HepG2 (cell line): ENCODE data around the gene N4BP2L1. TPM values are rescaled to one million over a fixed set of nuclear protein-coding genes. Genes with fewer than 3 reads are reported as not detected.

Source experiments
- BRF2 ChIP-seq: sonication (generic); formaldehyde crosslinking; IDR thresholded peaks from 2 replicates; pipeline ENCODE4 v1.8.1; 2022; ENCODE audit warnings: mild to moderate bottlenecking, missing genetic modification reagents
- CCDC6 ChIP-seq: sonication (generic); formaldehyde crosslinking; IDR thresholded peaks from 2 replicates; pipeline ENCODE4 v1.8.1; 2022; ENCODE audit warnings: mild to moderate bottlenecking, missing genetic modification reagents, moderate library complexity
- CREB1 ChIP-seq, 2 experiments: fragments of 450-650 bp in 1 of 2; IDR thresholded peaks; 2 replicates each; pipeline ENCODE4 v1.6.1; 2016 to 2017; ENCODE audit warnings: control low read depth in 1 of 2, mild to moderate bottlenecking in 1 of 2, missing compliant biosample characterization in 1 of 2, missing genetic modification characterization in 1 of 2
- FOXJ3 ChIP-seq: sonication (generic); formaldehyde crosslinking; IDR thresholded peaks from 2 replicates; pipeline ENCODE4 v1.4.0; 2020; ENCODE audit warnings: missing genetic modification reagents, mild to moderate bottlenecking, borderline replicate concordance
- FOXO1 ChIP-seq: sonication (generic); formaldehyde crosslinking; IDR thresholded peaks from 2 replicates; pipeline ENCODE4 v1.4.0; 2020; ENCODE audit warnings: missing genetic modification reagents
- JUN ChIP-seq: sonication (generic); formaldehyde crosslinking; IDR thresholded peaks from 2 replicates; pipeline ENCODE4 v1.4.0; 2020; ENCODE audit warnings: mild to moderate bottlenecking, missing genetic modification reagents
- MIER3 ChIP-seq: IDR thresholded peaks from 2 replicates; pipeline ENCODE4 v1.6.1; 2016; ENCODE audit warnings: missing compliant biosample characterization, borderline replicate concordance
- NFIB ChIP-seq: sonication (generic); formaldehyde crosslinking; IDR thresholded peaks from 2 replicates; pipeline ENCODE4 v1.9.0; 2021; ENCODE audit warnings: missing genetic modification reagents, mild to moderate bottlenecking, borderline replicate concordance
- NR2F2 ChIP-seq: IDR thresholded peaks from 2 replicates; pipeline ENCODE4 v1.6.1; 2012; ENCODE audit warnings: low read depth, inconsistent platforms, borderline replicate concordance
- SAFB2 ChIP-seq: sonication (generic); formaldehyde crosslinking; IDR thresholded peaks from 2 replicates; pipeline ENCODE4 v1.5.1; 2020; ENCODE audit warnings: missing genetic modification reagents, low read depth, mild to moderate bottlenecking, borderline replicate concordance
- SIX4 ChIP-seq: sonication (generic); formaldehyde crosslinking; IDR thresholded peaks from 2 replicates; pipeline ENCODE4 v1.4.0; 2020; ENCODE audit warnings: missing genetic modification reagents
- SMYD3 ChIP-seq: sonication (generic); formaldehyde crosslinking; IDR thresholded peaks from 2 replicates; pipeline ENCODE4 v1.8.1; 2023; ENCODE audit warnings: mild to moderate bottlenecking, missing genetic modification reagents
- SUZ12 ChIP-seq: fragments of 150-350 bp; IDR thresholded peaks from 2 replicates; pipeline ENCODE4 v1.6.1; 2014; ENCODE audit warnings: low read depth, low read length
- TBX3 ChIP-seq: fragments of 450-650 bp; IDR thresholded peaks from 2 replicates; pipeline ENCODE4 v1.6.1; 2017; ENCODE audit warnings: antibody characterized with exemption, mild to moderate bottlenecking, inconsistent platforms, borderline replicate concordance
- ZNF256 ChIP-seq: sonication (generic); formaldehyde crosslinking; conservative IDR thresholded peaks from 2 replicates; pipeline ENCODE4 v1.4.0; 2020; ENCODE audit warnings: missing genetic modification reagents
- ZNF337 ChIP-seq: sonication (generic); formaldehyde crosslinking; IDR thresholded peaks from 2 replicates; pipeline ENCODE4 v1.5.1; 2020; ENCODE audit warnings: missing genetic modification reagents, low read depth, mild to moderate bottlenecking, borderline replicate concordance
- ZNF570 ChIP-seq: sonication (generic); formaldehyde crosslinking; IDR thresholded peaks from 2 replicates; pipeline ENCODE4 v1.4.0; 2020; ENCODE audit warnings: mild to moderate bottlenecking, missing genetic modification reagents, borderline replicate concordance
- ZNF577 ChIP-seq: sonication (generic); formaldehyde crosslinking; IDR thresholded peaks from 2 replicates; pipeline ENCODE4 v1.4.0; 2020; ENCODE audit warnings: mild to moderate bottlenecking, low read depth, missing genetic modification reagents, borderline replicate concordance
- ZNF580 ChIP-seq: IDR thresholded peaks from 2 replicates; pipeline ENCODE4 v1.6.1; 2016; ENCODE audit warnings: low read depth, borderline replicate concordance
- ZNF609 ChIP-seq: sonication (generic); formaldehyde crosslinking; IDR thresholded peaks from 2 replicates; pipeline ENCODE4 v1.4.0; 2020; ENCODE audit warnings: mild to moderate bottlenecking, missing genetic modification reagents, borderline replicate concordance
- ZNF720 ChIP-seq: sonication (generic); formaldehyde crosslinking; IDR thresholded peaks from 2 replicates; pipeline ENCODE4 v1.4.0; 2020; ENCODE audit warnings: missing genetic modification reagents
- ZNF792 ChIP-seq: IDR thresholded peaks from 2 replicates; pipeline ENCODE4 v1.6.1; 2016
- ZNF878 ChIP-seq: sonication (generic); formaldehyde crosslinking; IDR thresholded peaks from 2 replicates; pipeline ENCODE4 v1.8.1; 2023; ENCODE audit warnings: mild to moderate bottlenecking, missing genetic modification reagents, moderate library complexity
- polyA plus RNA-seq, 8 experiments: library from polyadenylated mRNA; depleted of rRNA in 3 of 8; stranded (reverse) in 7 of 8; unstranded in 1 of 8; fragments of >200 nt; fragmentation: Illumina TruSeq in 4 of 8; extraction: Trizol in 4 of 8; gene quantifications; 2 replicates each; pipeline versions ENCODE4 v1.2.1 to v1.2.3, GENCODE V29; 2011 to 2016; ENCODE audit warnings: low read depth in 4 of 8, missing spikeins in 1 of 8, mixed read lengths in 1 of 8; ENCODE audit not compliant: insufficient read depth in 1 of 8
- total RNA-seq, 5 experiments: library from RNA; depleted of rRNA; stranded (reverse); fragments of >200 nt; fragmentation: Illumina TruSeq; extraction: Trizol; gene quantifications; 2 replicates each; pipeline ENCODE4 v1.2.3, GENCODE V29; 2016; ENCODE audit warnings: low read depth in 1 of 5

N4BP2L1 gene
- total and polyA plus RNA-seq, 2 of the 13 experiments (the other 11 are each of a cell fraction or from before 2014, with no cell fraction given), result 13.2 to 34.5 TPM

GRCh38 chr13:32427852-32428580 lies at the start of gene N4BP2L1 (continued):
- TF ChIP-seq ZNF878 (CRISPR knock-in tag), result peak; percentile 76; the same call in 1 of the 2 replicates
- no peak for TF ChIP-seq SUZ12
- TF ChIP-seq CREB1 (IDR thresholded peaks at IDR 0.05), result peak; percentile 54; the same call in 1 of the 2 replicates
- 0 out of 2 replicates have a peak, but pooled peaks have one; percentile 37 for TF ChIP-seq CREB1 (CRISPR knock-in tag; IDR thresholded peaks at IDR 0.05)
- TF ChIP-seq ZNF577 (CRISPR knock-in tag), result no peak
- no peak; the same call in 1 of the 2 replicates for TF ChIP-seq SAFB2 (CRISPR knock-in tag)
- peak; percentile 92 for TF ChIP-seq FOXO1
- no peak for TF ChIP-seq ZNF720 (CRISPR knock-in tag)
- peak; percentile 53; the same call in 1 of the 2 replicates for TF ChIP-seq SIX4 (CRISPR knock-in tag)
- no peak for TF ChIP-seq TBX3
- TF ChIP-seq SMYD3 (CRISPR knock-in tag), result peak; percentile 72
- no peak; the same call in 1 of the 2 replicates for TF ChIP-seq CCDC6 (CRISPR knock-in tag)
- TF ChIP-seq NR2F2, result peak; percentile 54; the same call in 1 of the 2 replicates
- TF ChIP-seq MIER3 (CRISPR knock-in tag), result peak; percentile 86; the same call in 1 of the 2 replicates
- TF ChIP-seq ZNF792 (CRISPR knock-in tag), result peak; percentile 33; the same call in 1 of the 2 replicates
- peak; percentile 71; the same call in 1 of the 2 replicates for TF ChIP-seq ZNF609 (CRISPR knock-in tag)
- TF ChIP-seq ZNF337 (CRISPR knock-in tag), result no peak
- TF ChIP-seq BRF2 (CRISPR knock-in tag), result no peak
- no peak for TF ChIP-seq ZNF256 (CRISPR knock-in tag)
- TF ChIP-seq ZNF580, result 0 out of 2 replicates have a peak, but pooled peaks have one; percentile 82
- TF ChIP-seq JUN (CRISPR knock-in tag), result 0 out of 2 replicates have a peak, but pooled peaks have one; percentile 26
- TF ChIP-seq NFIB (CRISPR knock-in tag), result no peak
- peak; percentile 81; the same call in 1 of the 2 replicates for TF ChIP-seq FOXJ3 (CRISPR knock-in tag)
- no peak for TF ChIP-seq ZNF570
